ENCODE data around the gene FOXF1.

Gene FOXF1

GRCh38 chr16:86562356-86562755 is 52.0 kb downstream of the FOXF1 start:
- no peak for DNase-seq

- peak; percentile 64 for DNase-seq
Observed at GRCh38 chr16:86563469-86564345, 53.4 kb downstream of the FOXF1 start.
